GM12874 (cell line): ENCODE measurements around the gene ZNF554.

Source experiments
- CTCF ChIP-seq: IDR thresholded peaks from 2 replicates; pipeline ENCODE4 v1.5.1; 2011; ENCODE audit warnings: low read depth, mild to moderate bottlenecking, control low read depth, low read length, moderate library complexity; ENCODE audit not compliant: insufficient read depth

Gene ZNF554

GRCh38 chr19:2820112-2820702 lies 539 bp downstream of the ZNF554 start:
- TF ChIP-seq CTCF, result no peak

GRCh38 chr19:2822846-2823245 lies 3.2 kb downstream of the ZNF554 start:
- no peak for TF ChIP-seq CTCF

- no peak for TF ChIP-seq CTCF
Measured at GRCh38 chr19:2823646-2824045, 4.0 kb downstream of the ZNF554 start.

GRCh38 chr19:2824129-2824528 lies 4.5 kb downstream of the ZNF554 start:
- TF ChIP-seq CTCF, result no peak

- no peak for TF ChIP-seq CTCF
Measured at GRCh38 chr19:2827022-2827421, 7.4 kb downstream of the ZNF554 start.

- no peak for TF ChIP-seq CTCF
Measured at GRCh38 chr19:2827840-2828489, 8.3 kb downstream of the ZNF554 start.

GRCh38 chr19:2834294-2834871 lies 14.7 kb downstream of the ZNF554 start:
- TF ChIP-seq CTCF, result no peak
